MM.1S (cell line): ENCODE data around the gene AP1M2.

Experiments
- DNase-seq: peaks from one replicate; pipeline ENCODE4 v3.0.0-alpha.2; 2015
- H2AFZ ChIP-seq: fragments of 300-600 bp; sonication (generic); 2 replicates; pipeline ENCODE4 v1.6.0; 2016; ENCODE audit warnings: antibody characterized with exemption, low read length
- H3F3A ChIP-seq: fragments of 300-600 bp; sonication (generic); 2 replicates; pipeline ENCODE4 v1.6.1; 2016; ENCODE audit warnings: mild to moderate bottlenecking, antibody characterized with exemption, low read length, moderate library complexity, mixed read lengths; ENCODE audit not compliant: insufficient read depth
- H3K27ac ChIP-seq: fragments of 300-600 bp; sonication (generic); 2 replicates; pipeline ENCODE4 v1.5.1; 2016; ENCODE audit warnings: mild to moderate bottlenecking, low read length
- H3K27me3 ChIP-seq: fragments of 300-600 bp; sonication (generic); replicated peaks from 2 replicates; pipeline ENCODE4 v1.6.0; 2016; ENCODE audit warnings: low read length; ENCODE audit not compliant: insufficient read depth
- H3K36me3 ChIP-seq: fragments of 300-600 bp; sonication (generic); replicated peaks from 2 replicates; pipeline ENCODE4 v1.6.1; 2016; ENCODE audit warnings: mild to moderate bottlenecking, low read length, mixed read lengths; ENCODE audit not compliant: insufficient read depth
- H3K4me1 ChIP-seq: fragments of 300-600 bp; sonication (generic); 2 replicates; pipeline ENCODE4 v1.6.1; 2016; ENCODE audit warnings: low read length, mixed read lengths
- H3K4me2 ChIP-seq: fragments of 300-600 bp; sonication (generic); 2 replicates; pipeline ENCODE4 v1.6.0; 2016; ENCODE audit warnings: low read depth, low read length
- H3K4me3 ChIP-seq: fragments of 300-600 bp; sonication (generic); 2 replicates; pipeline ENCODE4 v1.5.1; 2016; ENCODE audit warnings: low read length, mixed read lengths
- H3K79me2 ChIP-seq: fragments of 300-600 bp; sonication (generic); 2 replicates; pipeline ENCODE4 v1.6.1; 2016; ENCODE audit warnings: mixed run types, low read length, mixed read lengths
- H3K9ac ChIP-seq: fragments of 300-600 bp; sonication (generic); 2 replicates; pipeline ENCODE4 v1.6.1; 2016; ENCODE audit warnings: low read length, mixed read lengths
- H3K9me2 ChIP-seq: fragments of 300-600 bp; sonication (generic); replicated peaks from 2 replicates; pipeline ENCODE4 v1.6.1; 2016; ENCODE audit warnings: mild to moderate bottlenecking, low read length, mixed read lengths; ENCODE audit not compliant: insufficient read depth
- H3K9me3 ChIP-seq: fragments of 300-600 bp; sonication (generic); replicated peaks from 2 replicates; pipeline ENCODE4 v1.6.1; 2016; ENCODE audit warnings: mild to moderate bottlenecking, low read length, mixed read lengths; ENCODE audit not compliant: insufficient read depth
- H4K20me1 ChIP-seq: fragments of 300-600 bp; sonication (generic); 2 replicates; pipeline ENCODE4 v1.6.1; 2016; ENCODE audit warnings: mild to moderate bottlenecking, low read length, moderate library complexity, mixed read lengths; ENCODE audit not compliant: insufficient read depth
- EZH2 ChIP-seq: fragments of 300-600 bp; sonication (generic); optimal IDR thresholded peaks from 2 replicates; pipeline ENCODE3; 2017; ENCODE audit warnings: low read depth, mild to moderate bottlenecking, antibody characterized with exemption, low read length, mixed read lengths
- EZH2phosphoT487 ChIP-seq: fragments of 300-600 bp; sonication (generic); IDR thresholded peaks from 2 replicates; pipeline ENCODE4 v1.6.1; 2018; ENCODE audit warnings: antibody characterized with exemption, low read length
- TF ChIP-seq, protein P1 (sequence below): fragments of 300-600 bp; sonication (generic); IDR thresholded peaks from 2 replicates; pipeline ENCODE4 v1.5.1; 2016; ENCODE audit warnings: antibody characterized with exemption, low read length, mixed read lengths

The AP1M2 gene

DNA sequence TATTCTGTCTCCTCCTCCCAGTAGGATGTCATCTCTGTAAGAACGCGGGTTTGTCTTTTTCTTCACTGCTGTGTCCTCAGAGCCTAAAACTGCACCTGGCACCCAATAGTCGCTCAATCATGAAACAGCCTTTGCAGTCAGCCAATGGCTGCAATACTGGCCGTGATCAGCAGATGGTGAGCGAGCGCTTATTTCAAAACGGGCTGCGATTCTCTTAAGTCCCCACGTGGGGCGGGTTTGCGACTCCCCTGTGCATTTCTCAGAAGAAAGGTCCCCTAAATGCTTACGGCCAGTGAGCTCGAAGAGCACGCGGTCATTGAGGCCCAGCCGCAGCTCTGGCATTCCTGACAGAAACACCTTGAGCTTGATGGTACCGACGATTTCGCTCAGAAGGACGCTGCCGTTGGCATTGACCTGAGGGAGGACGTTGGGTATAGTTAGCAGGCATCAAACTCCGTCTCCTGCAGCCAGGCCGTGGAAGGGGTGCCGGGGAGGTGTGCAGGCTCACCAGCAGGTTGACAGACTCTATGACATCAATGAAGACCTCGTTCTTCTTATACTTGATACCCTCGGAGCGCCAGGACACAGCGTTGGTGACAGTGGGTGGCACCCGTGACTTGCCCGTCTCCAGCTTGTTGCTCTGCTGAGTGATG lies 6.0 kb downstream of the AP1M2 start:
- Histone ChIP-seq H3K4me3 (no peak overlapping the region), H3K79me2 (no peaks in the 10 kb centered on the region), H3F3A (no peaks in the 10 kb centered on the region), H3K36me3 (no peaks in the 10 kb centered on the region), H3K4me1 (no peaks in the 10 kb centered on the region), H3K9me3 (no peaks in the 10 kb centered on the region), H3K9me2 (no peaks in the 10 kb centered on the region), H3K27ac (no peak overlapping the region), H4K20me1 (no peaks in the 10 kb centered on the region), H3K4me2 (peak overlapping the region; percentile 69), H3K9ac (no peak overlapping the region), H2AFZ (peak overlapping the region; percentile 66; the same call in 1 of the 2 replicates), H3K27me3 (0 out of 2 replicates have a peak, but pooled peaks cover 6% of the 10 kb centered on the region)
- peak; percentile 95 for DNase-seq
- TF ChIP-seq, protein P1, sequence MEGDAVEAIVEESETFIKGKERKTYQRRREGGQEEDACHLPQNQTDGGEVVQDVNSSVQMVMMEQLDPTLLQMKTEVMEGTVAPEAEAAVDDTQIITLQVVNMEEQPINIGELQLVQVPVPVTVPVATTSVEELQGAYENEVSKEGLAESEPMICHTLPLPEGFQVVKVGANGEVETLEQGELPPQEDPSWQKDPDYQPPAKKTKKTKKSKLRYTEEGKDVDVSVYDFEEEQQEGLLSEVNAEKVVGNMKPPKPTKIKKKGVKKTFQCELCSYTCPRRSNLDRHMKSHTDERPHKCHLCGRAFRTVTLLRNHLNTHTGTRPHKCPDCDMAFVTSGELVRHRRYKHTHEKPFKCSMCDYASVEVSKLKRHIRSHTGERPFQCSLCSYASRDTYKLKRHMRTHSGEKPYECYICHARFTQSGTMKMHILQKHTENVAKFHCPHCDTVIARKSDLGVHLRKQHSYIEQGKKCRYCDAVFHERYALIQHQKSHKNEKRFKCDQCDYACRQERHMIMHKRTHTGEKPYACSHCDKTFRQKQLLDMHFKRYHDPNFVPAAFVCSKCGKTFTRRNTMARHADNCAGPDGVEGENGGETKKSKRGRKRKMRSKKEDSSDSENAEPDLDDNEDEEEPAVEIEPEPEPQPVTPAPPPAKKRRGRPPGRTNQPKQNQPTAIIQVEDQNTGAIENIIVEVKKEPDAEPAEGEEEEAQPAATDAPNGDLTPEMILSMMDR = peak; percentile 99
- TF ChIP-seq EZH2 = no peak

DNA sequence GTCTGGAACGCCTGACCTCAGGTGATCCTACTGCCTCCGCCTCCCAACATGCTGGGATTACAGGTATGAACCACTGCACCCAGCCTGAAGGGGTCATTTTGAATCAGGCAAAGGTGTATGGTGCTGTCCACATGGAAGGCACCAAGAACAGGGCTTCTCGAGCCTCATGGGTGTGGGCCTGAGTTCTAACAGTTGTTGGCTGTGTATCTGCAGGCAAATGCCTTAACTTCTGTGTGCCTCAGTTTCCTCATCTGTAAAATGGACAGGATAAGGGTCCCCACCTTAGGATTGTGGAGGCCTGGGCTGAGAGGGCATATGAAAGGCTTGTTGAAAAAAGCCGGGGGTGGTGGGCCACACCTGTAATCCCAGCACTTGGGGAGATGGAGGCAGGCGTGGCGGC lies 9.2 kb downstream of the AP1M2 start:
- no peaks in the 10 kb centered on the region for H3K4me1 ChIP-seq
- H3K4me2 ChIP-seq = no peak overlapping the region
- no peaks in the 10 kb centered on the region for H3K9me2 ChIP-seq
- H3K9ac ChIP-seq = no peak overlapping the region
- H3K27ac ChIP-seq = no peak overlapping the region
- no peaks in the 10 kb centered on the region for H3F3A ChIP-seq
- H4K20me1 ChIP-seq = no peaks in the 10 kb centered on the region
- H3K79me2 ChIP-seq = no peaks in the 10 kb centered on the region
- no peak overlapping the region for H3K4me3 ChIP-seq
- no peaks in the 10 kb centered on the region for H3K36me3 ChIP-seq
- H3K27me3 ChIP-seq = 0 out of 2 replicates have a peak, but pooled peaks cover 6% of the 10 kb centered on the region
- H2AFZ ChIP-seq = no peak overlapping the region
- H3K9me3 ChIP-seq = no peaks in the 10 kb centered on the region
- TF ChIP-seq EZH2phosphoT487 (no peak), EZH2 (no peak)
- TF ChIP-seq, protein P1 = no peak
- no peak for DNase-seq

DNA sequence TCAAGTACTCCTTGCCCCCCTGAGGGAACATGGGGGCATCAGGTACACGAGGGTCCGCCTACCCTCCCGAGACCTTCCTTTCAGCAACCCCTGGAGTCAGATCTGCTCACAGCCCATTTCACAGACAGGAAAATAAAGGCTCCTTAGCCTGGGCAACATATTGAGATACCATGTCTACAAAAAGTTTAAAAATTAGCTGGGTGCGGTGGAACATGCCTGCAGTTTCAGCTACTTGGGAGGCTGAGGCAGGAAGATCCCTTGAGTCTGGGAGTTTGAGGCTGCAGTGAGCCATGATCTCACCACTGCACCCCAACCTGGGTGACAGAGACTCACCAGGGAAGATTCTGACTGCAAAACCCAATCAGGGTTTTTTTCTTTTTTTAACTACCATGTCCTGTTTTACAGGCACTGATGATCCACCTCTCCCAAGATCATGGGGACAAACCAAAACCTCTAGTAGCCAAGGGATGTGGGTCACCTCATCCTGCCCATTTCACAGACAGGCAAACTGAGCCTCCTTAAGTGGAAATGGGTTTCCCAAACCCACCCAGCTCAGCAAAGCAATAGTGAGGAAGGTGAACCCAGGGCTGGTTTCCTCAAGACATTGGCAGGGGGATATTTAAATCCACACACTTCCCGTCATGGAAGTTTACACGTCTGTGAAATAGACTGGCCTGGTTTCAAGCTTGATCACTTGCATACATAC lies 11.9 kb downstream of the AP1M2 start:
- H3K27me3 ChIP-seq = 0 out of 2 replicates have a peak, but pooled peaks cover 6% of the 10 kb centered on the region
- H3K4me3 ChIP-seq = no peak overlapping the region
- H3K9me2 ChIP-seq = no peaks in the 10 kb centered on the region
- H3F3A ChIP-seq = no peaks in the 10 kb centered on the region
- no peak overlapping the region for H2AFZ ChIP-seq
- no peak overlapping the region for H3K4me2 ChIP-seq
- no peaks in the 10 kb centered on the region for H3K36me3 ChIP-seq
- H3K9ac ChIP-seq = no peak overlapping the region
- no peaks in the 10 kb centered on the region for H4K20me1 ChIP-seq
- no peak for DNase-seq
- no peaks in the 10 kb centered on the region for H3K9me3 ChIP-seq
- H3K4me1 ChIP-seq = no peaks in the 10 kb centered on the region
- TF ChIP-seq EZH2phosphoT487 (no peak), EZH2 (no peak)
- TF ChIP-seq, protein P1 = no peak
- H3K27ac ChIP-seq = no peak overlapping the region
- no peaks in the 10 kb centered on the region for H3K79me2 ChIP-seq
